NCI-H2196 treated with DMSO at 0.1 percent for 48 hours (cell line): ENCODE data around the gene OR52H1.
"Not testable (repeated sequence)": the region's sequence is repeated elsewhere in the genome, so short reads cannot be mapped to it uniquely, and the experiment has no call there.

Source experiments
- DNase-seq: peaks from one replicate; lab custom pipeline; 2025; ENCODE audit not compliant: unreplicated experiment; lab: John Stamatoyannopoulos, UW

Gene OR52H1

DNA sequence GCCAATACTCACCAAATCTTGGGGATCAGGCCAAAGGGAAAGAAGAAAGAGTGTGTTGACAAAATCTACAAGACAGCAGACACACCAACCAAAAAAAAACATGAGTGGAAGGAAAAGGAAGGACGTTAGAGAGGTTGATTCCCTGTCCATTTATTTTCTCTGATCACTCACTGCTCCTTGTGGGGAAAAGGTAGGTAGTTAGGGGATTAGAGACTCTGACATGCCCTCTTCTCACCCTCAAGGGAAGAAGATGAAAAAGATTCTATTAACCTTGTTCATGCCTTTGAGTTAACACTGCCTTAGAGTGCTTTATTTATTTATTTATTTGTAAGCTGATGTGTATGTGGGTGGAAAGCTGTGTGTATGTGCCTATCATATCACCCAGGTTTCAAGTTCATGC lies at the start of gene OR52H1:
Gene OR52H1 (minus strand): TSS at position 101 of the 400 bp plus-strand sequence. CDS start 3,035 bp downstream, outside the sequence.
- DNase-seq: no peak

DNA sequence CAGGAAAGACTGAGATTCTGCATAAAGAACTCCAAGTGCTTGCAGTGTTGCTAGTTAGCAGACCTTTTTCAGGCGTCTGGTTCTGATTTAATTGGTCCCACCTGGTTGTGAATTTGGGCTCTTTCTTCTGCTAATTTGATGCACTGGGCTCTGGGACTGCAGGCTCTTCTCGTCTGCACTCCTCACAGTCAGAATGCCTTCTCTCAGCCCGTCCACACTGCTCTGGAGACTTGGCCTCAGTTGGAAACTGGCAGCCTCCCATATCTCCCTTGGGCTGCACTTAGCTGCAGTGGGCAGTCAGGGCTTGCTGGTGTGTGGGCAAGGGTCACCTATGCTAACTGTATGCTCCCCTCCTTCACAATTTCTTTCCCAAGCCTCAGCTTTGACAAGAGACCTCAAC lies 49.6 kb upstream of the OR52H1 start:
- no peak for DNase-seq

DNA sequence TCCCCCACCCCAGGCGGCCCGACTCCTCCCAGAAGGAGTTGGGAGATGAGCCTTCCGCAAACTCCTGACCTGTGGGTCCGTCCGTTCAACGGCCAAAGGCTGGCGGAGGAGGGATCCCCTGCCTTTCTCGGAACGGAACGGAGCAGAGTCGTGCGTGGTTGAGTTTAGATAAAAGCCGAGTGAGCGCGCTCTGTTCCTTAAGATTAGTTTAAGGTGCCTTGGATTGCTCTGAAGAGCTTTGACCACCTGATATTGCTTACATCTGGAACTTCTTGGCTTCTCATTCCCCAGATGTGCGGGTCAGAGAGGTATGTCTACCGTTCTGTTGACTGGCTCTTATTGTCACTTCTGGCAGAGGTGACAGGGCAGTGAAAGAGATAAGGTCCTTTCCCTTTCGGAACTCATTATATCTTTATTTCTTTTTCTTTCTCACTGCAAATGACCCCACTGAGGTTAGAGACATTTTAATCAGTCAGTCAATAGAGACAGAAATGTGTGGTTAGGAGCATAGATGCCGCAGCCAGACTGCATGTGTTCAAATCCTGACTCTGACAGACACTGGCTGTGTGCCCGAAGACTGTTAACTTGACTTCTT lies 48.4 kb upstream of the OR52H1 start, which contains the start of gene TRIM6:
Gene TRIM6 (plus strand): TSS at position 31 of the 595 bp plus-strand sequence. CDS start 261 bp downstream, at position 292.
- no peak for DNase-seq

DNA sequence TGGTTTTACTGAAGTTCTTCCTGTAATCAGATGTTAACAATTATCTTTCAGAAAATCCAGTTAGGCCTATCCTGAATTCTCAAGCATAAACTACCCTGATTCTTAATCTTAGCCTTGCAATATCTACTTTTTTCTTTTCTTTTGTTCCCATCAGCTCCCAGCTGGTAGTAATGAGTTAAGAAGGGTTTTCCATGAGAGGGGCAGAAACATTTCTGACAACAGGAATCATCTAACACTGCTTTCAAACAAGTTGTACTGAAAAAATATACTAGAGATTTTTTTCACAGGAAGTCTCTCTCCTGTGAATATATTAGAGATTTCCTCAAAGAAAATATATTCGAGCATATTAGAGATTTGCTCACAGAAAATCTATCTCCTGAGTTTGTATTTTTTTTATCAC lies 44.8 kb upstream of the OR52H1 start:
- no peak for DNase-seq

DNA sequence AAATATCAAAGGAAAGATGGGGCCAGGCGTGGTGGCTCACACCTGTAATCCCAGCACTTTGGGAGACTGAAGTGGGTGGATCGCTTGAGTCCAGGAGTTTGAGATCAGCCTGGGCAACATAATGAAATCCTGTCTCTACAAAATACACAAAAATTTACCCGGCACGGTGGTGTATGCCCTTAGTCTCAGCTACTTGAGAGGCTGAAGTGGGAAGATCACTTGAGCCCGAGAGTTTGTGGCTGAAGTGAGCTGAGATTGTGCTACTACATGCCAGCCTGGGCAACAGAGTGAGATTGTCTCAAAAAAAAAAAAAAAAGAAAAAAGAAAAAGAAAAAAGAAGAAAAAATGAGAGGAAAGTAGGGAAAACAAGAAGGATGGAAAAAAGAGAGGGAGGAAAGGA lies 44.3 kb upstream of the OR52H1 start:
- DNase-seq: no peak

DNA sequence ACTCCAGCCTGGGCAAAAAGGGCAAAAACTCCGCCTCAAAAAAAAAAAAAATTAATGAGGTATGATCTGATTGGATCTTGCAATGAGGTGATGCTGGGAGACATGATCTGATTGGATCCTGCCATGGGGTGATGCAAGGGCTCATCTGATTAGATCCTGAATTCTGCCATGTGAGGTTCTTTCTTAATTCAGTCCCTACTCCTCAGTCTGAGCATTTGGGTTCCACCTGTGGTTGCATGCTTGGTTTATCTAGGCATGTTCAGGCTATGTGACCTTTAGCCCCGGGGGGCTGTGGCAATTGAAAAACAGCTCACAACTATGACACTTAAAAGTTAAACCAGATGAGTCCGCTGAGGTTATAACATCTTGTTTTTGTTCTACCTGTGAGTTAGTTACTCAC lies 43.3 kb upstream of the OR52H1 start:
- DNase-seq: no peak

DNA sequence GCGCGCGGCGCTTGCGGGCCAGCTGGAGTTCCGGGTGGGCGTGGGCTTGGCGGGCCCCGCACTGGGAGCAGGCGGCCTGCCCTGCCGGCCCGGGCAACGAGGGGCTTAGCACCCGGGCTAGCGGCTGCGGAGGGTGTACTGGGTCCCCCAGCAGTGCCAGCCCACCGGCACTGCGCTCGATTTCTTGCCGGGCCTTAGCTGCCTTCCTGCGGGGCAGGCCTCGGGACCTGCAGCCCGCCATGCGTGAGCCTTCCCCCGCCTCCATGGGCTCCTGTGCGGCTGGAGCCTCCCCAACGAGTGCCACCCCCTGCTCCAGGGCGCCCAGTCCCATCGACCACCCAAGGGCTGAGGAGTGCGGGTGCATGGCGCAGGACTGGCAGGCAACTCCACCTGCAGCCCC lies 41.6 kb upstream of the OR52H1 start:
- not testable (repeated sequence) for DNase-seq

DNA sequence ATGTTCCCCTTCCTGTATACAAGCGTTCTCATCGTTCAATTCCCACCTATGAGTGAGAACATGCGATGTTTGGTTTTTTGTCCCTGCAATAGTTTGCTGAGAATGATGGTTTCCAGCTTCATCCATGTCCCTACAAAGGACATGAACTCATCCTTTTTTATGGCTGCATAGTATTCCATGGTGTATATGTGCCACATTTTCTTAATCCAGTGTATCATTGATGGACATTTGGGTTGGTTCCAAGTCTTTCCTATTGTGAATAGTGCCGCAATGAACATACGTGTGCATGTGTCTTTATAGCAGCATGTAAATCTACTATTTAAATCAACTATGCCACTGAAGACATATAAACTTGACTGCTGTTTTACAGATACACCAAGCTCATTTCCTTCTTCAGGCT lies 36.1 kb upstream of the OR52H1 start:
- DNase-seq: not testable (repeated sequence)

DNA sequence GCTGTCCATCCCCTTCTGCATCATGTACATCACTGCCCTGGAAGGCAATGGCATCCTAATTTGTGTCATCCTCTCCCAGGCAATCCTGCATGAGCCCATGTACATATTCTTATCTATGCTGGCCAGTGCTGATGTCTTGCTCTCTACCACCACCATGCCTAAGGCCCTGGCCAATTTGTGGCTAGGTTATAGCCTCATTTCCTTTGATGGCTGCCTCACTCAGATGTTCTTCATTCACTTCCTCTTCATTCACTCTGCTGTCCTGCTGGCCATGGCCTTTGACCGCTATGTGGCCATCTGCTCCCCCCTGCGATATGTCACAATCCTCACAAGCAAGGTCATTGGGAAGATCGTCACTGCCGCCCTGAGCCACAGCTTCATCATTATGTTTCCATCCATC lies 32.7 kb upstream of the OR52H1 start:
- DNase-seq: no peak

DNA sequence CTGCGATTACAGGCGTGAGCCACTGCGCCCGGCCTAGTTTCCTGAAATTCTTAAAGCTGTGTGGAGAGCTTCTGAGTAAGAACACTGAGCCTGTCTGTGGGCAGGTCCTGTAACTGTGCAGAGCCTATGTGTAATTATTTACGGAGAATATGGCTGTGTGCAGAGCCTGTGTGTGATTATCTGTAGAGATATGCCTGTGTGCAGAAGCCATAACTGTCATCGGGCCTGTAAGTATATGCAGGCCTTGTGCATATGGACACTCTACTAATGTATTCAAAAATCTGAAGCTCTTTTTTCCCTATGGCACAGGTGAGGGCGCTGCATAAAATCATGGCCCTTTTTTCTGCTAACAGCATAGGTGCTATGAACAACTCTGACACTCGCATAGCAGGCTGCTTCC lies 32.2 kb upstream of the OR52H1 start, which contains the start of gene OR52B6:
Gene OR52B6 (plus strand): TSS at position 301 of the 400 bp plus-strand sequence. CDS start 0 bp downstream, at position 301.
- no peak for DNase-seq

DNA sequence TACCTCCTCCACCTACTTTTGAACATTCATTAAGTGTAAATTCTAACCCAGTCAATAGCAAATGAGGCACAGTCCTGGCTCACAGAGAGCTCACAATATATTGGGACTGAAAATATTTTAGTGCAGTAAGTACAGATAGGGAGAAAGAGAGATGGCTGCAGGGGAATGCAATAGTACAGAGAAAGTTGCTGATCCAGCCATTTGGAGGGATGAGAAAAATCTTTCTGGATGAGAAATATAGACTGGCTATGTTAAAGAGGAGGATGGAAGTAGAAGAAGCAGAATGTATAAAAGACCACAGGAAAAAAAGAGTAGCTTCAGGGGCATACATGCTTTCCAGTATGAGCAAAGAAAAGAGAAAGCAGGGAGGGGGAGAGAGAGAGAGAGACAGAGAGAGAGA lies 28.8 kb upstream of the OR52H1 start:
- DNase-seq: no peak

DNA sequence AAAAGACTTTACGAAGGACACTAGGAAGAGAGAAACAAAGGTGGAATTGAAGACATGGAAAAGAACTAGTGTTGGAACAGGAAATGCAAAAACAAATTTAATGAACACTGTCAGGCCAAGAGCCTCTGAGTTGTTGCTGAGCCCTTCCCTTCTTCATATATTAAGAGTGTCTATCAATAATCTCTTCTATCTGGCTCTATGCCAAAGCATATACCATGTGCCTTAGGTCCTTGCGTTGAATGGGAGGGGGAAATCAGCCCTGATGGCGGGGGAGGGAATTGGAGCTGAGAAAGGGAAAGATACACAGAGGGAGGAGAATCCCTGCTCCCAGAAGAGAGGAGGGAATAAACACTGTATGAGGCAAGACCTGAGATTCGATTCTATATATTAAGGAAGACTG lies 26.8 kb upstream of the OR52H1 start:
- DNase-seq: no peak

DNA sequence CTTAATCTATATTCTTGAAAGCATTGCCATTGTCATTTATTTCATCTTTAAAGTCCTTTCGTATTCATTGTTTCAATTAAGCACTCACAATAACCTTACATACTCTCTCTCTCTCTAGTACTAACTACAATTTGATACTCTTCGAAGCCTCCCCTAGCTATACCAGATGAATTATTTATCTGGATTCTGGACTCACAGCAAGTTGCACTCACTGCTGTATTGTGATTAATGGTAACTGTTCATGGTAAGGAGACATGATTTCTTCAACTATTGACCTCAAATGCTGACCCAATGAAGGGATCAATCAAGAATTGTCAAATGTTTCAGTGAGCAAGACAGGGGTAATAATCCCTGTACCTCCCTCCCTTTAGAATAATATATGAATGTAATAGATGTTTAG lies 26.3 kb upstream of the OR52H1 start:
- no peak for DNase-seq

DNA sequence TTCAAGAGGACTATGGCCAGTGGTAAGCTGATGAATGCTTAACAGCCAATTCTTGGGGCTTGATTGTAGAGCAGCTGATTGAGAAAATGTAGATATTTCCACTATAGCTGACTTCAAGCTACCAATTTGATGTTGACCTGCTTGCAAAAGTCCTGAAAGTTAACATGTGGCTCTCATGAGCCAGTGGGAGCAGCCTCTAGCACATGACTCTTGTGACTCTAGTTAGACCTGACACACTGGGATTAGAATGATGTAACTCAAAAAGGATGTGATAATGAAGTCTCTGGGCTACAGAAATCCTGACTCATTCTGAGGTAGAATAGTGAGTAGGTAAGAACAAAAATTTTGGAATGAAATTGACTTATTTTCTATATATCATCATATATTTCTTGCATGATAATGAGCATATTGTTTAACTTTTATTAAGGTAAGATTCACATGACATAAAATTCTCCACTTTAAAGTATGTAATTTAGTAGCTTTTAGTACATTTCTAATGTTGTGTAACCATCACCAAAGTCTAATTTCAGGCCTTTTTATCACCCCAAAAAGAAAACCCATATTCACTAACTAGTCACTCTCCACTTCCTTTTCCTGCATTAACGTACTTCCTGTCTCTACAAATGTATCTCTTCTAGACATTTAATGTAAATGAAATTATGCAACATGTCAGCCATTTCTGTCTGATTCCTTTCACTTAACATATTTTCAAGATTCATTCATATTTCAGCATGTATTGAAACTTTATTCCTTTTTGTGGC lies 16.1 kb upstream of the OR52H1 start:
- no peak for DNase-seq

DNA sequence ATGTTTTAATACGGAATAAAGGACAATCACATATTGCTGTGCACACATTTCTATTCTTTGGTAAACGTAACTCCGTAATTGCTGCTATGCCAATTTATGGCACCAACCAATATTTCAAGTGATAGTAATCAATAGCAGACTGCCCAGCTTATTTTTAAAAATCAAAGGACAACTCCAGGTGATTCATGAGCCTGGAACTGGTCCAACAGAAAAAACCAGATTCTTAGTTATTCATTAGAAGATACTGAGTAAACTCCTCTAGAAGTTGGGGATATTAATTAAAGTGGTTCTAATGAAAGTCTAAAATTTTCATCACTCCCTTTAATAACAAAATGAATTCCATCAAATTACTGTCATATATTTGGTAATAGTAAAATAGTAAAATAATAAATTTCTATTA lies 9.4 kb upstream of the OR52H1 start:
- DNase-seq: no peak

DNA sequence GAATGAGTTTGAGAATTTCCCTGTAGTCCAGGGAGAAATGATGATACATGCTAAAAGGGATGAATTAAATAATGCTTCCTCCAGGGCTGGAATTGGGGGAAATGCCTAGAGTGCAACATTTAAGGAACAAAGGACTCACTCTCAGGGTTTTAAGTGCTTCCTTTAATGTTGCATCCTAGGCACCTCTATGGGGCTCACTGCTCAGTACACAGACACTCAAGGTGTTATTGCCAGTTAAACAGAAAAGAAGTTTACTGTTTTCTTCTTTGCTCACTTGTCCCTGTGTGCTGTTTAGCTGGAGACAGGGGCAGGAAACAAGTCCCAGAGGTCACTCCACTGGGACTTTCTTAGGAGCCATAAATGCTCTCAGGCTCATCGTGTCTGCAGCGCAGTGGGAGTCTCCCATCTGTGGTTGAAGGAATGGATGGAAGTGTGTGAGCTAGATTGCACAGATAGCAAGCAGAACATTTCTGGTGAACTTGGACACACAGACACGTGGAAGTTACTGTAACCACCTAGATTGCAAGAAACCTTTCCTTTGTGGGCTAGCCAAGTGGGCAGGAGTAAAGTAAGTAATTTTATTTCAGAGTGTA lies 8.4 kb upstream of the OR52H1 start:
- DNase-seq: no peak

DNA sequence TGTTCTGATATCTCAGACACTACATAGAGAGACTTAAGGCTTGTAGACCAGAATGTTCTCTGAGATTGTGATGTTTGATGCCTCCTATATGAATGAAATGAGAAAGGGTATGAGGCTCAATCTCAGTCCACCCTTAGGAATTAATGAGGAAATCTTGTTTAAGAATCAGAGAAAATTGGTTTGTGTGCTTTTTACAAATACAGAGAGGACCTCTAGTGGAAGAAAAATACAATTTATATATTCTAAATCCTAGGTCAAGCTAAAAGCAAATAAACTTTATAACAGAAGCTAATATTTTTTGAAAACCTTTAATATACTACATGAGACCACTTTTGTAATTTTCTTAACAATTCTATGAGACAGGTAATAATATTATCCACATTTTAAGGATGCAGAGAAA lies 5.0 kb upstream of the OR52H1 start:
- no peak for DNase-seq

DNA sequence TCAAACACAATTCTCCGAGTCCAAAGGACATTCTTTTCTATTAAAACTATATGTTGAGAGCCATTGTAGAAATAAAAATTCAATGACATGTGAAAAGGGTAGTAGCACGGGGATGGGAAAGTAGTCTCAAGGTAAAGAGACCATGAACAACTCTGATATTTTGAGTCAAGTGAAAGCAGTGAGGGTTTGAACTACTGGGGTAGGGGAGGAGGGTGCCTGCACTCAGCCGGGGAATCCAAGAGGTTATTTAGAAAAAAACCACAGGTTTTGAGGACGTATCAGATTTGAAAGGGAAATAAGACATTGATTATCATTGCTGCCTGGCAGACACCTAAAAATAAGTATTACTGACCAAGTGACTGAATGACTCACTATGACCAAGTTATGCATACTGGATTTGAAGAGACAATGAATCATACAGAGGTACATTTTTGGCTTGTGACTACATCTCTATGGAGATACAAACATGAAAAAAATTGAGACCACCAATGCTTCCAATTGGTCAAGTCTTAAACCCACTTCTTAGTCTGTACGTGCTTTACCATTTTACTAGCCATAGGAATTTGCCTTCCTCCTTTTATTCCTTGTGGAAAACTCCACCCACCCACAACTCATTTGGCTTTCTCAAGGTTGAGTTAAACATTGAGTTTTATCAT lies 2.2 kb upstream of the OR52H1 start:
- no peak for DNase-seq

DNA sequence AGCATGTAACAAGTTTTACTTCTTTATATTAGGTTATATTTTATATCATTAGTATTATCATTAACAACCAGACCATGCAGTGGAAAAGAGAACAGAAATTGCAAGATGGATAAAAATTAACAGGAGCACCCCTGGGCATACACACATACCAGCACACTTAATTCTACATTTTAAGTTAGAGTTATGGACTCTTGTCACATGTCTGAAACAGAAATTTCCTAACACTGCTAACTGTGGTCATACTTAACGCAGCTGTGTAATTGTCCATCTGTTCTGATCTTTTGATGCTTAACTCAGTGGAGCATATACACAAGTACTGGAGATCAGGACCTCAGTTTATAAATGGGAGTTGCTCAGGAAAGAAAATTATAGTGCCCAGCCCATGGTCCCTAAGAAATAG lies 358 bp downstream of the OR52H1 start:
- DNase-seq: no peak

DNA sequence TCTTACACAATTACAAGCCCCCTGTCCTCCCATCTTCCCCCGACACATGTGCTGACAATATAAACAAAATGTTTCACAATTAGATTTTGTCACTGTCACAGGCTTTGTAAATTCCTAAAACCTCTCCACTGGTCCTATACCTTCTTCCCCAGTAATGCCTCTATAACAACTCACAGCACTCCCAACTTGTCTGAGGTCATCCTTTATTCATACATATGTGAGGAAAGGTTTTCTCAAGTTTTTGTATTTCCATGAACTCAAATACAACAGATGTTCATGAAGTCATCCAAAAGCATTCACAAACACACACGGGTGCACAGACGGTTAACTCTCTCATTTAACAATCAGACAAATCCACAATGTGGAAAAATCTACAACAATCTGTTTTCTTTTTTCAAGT lies 1.9 kb downstream of the OR52H1 start:
- no peak for DNase-seq

DNA sequence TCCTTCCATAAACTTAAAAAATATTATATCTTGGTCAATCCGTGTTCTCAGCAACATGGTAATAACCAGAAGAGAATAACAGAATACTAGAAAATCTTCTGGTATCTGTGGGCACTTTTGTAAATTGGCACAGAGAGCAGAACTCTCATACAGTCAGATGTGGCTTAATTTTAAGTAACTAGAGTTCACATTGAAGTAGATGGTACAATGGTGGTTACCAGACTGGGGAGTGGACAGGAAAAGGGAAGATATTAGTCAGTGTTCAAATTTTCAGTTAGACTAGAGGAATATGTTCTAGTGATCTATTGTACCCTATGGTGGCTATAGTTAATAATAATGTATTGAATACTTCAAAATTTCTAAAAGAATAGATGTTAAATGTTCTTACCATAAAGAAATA lies 6.9 kb downstream of the OR52H1 start:
- no peak for DNase-seq

DNA sequence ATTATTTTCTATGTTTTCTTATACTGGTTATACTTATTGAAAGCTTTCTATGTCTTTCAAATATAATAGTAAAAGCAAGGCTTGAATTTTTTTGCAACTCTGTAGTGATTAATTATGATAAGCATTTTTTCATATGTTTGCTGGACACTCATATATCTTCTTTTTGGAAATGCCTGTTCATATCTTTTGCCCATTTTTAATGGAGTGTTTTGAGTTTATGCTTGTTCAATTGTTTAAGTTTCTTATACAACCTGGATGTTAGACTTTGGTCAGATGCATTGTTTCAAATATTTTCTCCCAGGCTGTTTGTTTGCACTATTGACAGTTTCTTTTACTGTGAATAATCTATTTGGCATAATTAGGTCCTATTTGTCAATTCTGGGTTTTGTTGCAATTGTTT lies 11.9 kb downstream of the OR52H1 start:
- no peak for DNase-seq
